HepG2 (cell line): ENCODE measurements around the gene IDH3G. TPM values are rescaled to one million over a fixed set of nuclear protein-coding genes. Genes with fewer than 3 reads are reported as not detected.

ENCODE experiments used
- ATAC-seq: fragments of 200-7000 bp; cut with Tn5 transposase; 3 replicates; pipeline ENCODE4 v1.9.1; 2020; ENCODE audit warnings: mild to moderate bottlenecking, moderate library complexity
- BruUV-seq: library from RNA; stranded (reverse); fragments of 400-500 nt; replicated peaks from 2 replicates; lab custom pipeline; 2021; lab: Mats Ljungman, UMichigan
- CTCF ChIA-PET: fragments of 300-600 bp; formaldehyde crosslinking; extraction: SDS; loops from one replicate; lab custom pipeline; 2021; ENCODE audit warnings: low total read pairs, inconsistent platforms, low intra/inter-chr PET ratio; lab: Yijun Ruan, JAX
- POLR2A ChIA-PET: fragments of 350-600 bp; sonication (Branson Sonifier 250); formaldehyde crosslinking; loops from one replicate; lab custom pipeline; 2020; ENCODE audit warnings: antibody characterized with exemption, inconsistent platforms; lab: Yijun Ruan, JAX
- DNase-seq: peaks from one replicate; pipeline ENCODE4 v3.0.0-alpha.2; 2015; ENCODE audit warnings: low spot score
- FAIRE-seq: peaks from 3 replicates; lab custom pipeline; 2011; peaks lifted over from hg19 to GRCh38; lab: Jason Lieb, UNC
- H2AFZ ChIP-seq: one replicate; pipeline ENCODE4 v1.6.1; 2011; ENCODE audit warnings: low read length, inconsistent platforms
- H3K27ac ChIP-seq: fragments of 300-600 bp; 3 replicates; pipeline ENCODE4 v1.8.0; 2011; ENCODE audit warnings: mixed run types, mild to moderate bottlenecking, mixed read lengths, low read length, inconsistent platforms; ENCODE audit not compliant: insufficient read depth; ENCODE audit errors: extremely low read length
- H3K27me3 ChIP-seq, 2 experiments: fragments of 200-600 bp in 1 of 2; 2 replicates in 1 of 2; 3 replicates in 1 of 2; pipeline versions ENCODE4 v1.6.0 to v1.8.0; 2011; ENCODE audit warnings: low read length in 2 of 2, mild to moderate bottlenecking in 2 of 2, moderate library complexity in 2 of 2, inconsistent platforms in 1 of 2; ENCODE audit not compliant: insufficient read depth in 2 of 2, control insufficient read depth in 1 of 2
- H3K36me3 ChIP-seq, 2 experiments: fragments of 200-600 bp in 1 of 2; replicated peaks in 1 of 2; 2 replicates in 1 of 2; 3 replicates in 1 of 2; pipeline versions ENCODE4 v1.5.1 to v1.8.0; 2011; ENCODE audit warnings: low read length in 2 of 2, inconsistent platforms in 1 of 2; ENCODE audit not compliant: insufficient read depth in 2 of 2, control insufficient read depth in 1 of 2
- H3K4me1 ChIP-seq: 2 replicates; pipeline ENCODE4 v1.5.1; 2012; ENCODE audit warnings: low read length, inconsistent platforms; ENCODE audit not compliant: insufficient read depth
- H3K4me2 ChIP-seq: 2 replicates; pipeline ENCODE4 v1.6.0; 2011; ENCODE audit warnings: low read depth, low read length, inconsistent platforms
- H3K4me3 ChIP-seq, 3 experiments: fragments of 200-600 bp in 1 of 3; sonication (generic), shearing (Covaris generic) in 1 of 3; replicated peaks in 1 of 3; 2 replicates each; pipeline ENCODE4 v1.5.1; 2011 to 2016; ENCODE audit warnings: low read length in 3 of 3, inconsistent platforms in 2 of 3, low read depth in 2 of 3, mild to moderate bottlenecking in 2 of 3, control low read depth in 1 of 3, mixed read lengths in 1 of 3; ENCODE audit not compliant: insufficient read depth in 1 of 3
- H3K79me2 ChIP-seq: one replicate; pipeline ENCODE4 v1.6.1; 2011; ENCODE audit warnings: low read length, inconsistent platforms; ENCODE audit not compliant: insufficient read depth
- H3K9ac ChIP-seq: 2 replicates; pipeline ENCODE4 v1.6.0; 2011; ENCODE audit warnings: mild to moderate bottlenecking, low read depth, low read length, inconsistent platforms; ENCODE audit not compliant: insufficient read depth
- H3K9me3 ChIP-seq: 2 replicates; pipeline ENCODE4 v1.5.1; 2012; ENCODE audit warnings: mild to moderate bottlenecking, low read length
- H4K20me1 ChIP-seq: 2 replicates; pipeline ENCODE4 v1.6.0; 2011; ENCODE audit warnings: inconsistent platforms, mild to moderate bottlenecking, low read length, moderate library complexity; ENCODE audit not compliant: insufficient read depth
- ARID2 ChIP-seq: sonication (generic); formaldehyde crosslinking; IDR thresholded peaks from 2 replicates; pipeline ENCODE4 v1.8.1; 2022; ENCODE audit warnings: mild to moderate bottlenecking, missing genetic modification reagents, borderline replicate concordance
- ARID3A ChIP-seq: IDR thresholded peaks from 2 replicates; pipeline ENCODE4 v1.6.1; 2012; ENCODE audit warnings: low read depth, low read length, improper control_type of control experiment
- HMG20B ChIP-seq: conservative IDR thresholded peaks from 2 replicates; pipeline ENCODE4 v1.6.1; 2016; ENCODE audit warnings: missing genetic modification reagents, missing compliant biosample characterization
- RAD21 ChIP-seq: fragments of 450-650 bp; formaldehyde crosslinking; IDR thresholded peaks from 2 replicates; pipeline ENCODE4 v1.5.0; 2020; ENCODE audit warnings: mild to moderate bottlenecking
- SMYD3 ChIP-seq: sonication (generic); formaldehyde crosslinking; IDR thresholded peaks from 2 replicates; pipeline ENCODE4 v1.8.1; 2023; ENCODE audit warnings: mild to moderate bottlenecking, missing genetic modification reagents
- STAT5B ChIP-seq: sonication (generic); formaldehyde crosslinking; IDR thresholded peaks from 2 replicates; pipeline ENCODE4 v1.4.0; 2020; ENCODE audit warnings: missing genetic modification reagents
- TEF ChIP-seq: sonication (generic); formaldehyde crosslinking; IDR thresholded peaks from 2 replicates; pipeline ENCODE4 v1.5.0; 2020; ENCODE audit warnings: missing genetic modification reagents
- UBTF ChIP-seq: sonication (generic); formaldehyde crosslinking; IDR thresholded peaks from 2 replicates; pipeline ENCODE4 v1.4.0; 2020; ENCODE audit warnings: mild to moderate bottlenecking, missing genetic modification reagents
- ZNF337 ChIP-seq: sonication (generic); formaldehyde crosslinking; IDR thresholded peaks from 2 replicates; pipeline ENCODE4 v1.5.1; 2020; ENCODE audit warnings: missing genetic modification reagents, low read depth, mild to moderate bottlenecking, borderline replicate concordance
- ZNF382 ChIP-seq: sonication (generic); formaldehyde crosslinking; IDR thresholded peaks from 2 replicates; pipeline ENCODE4 v1.5.0; 2020; ENCODE audit warnings: missing genetic modification reagents, mild to moderate bottlenecking, borderline replicate concordance
- ZNF549 ChIP-seq: sonication (generic); formaldehyde crosslinking; IDR thresholded peaks from 2 replicates; pipeline ENCODE4 v1.5.0; 2020; ENCODE audit warnings: missing genetic modification reagents
- ZNF562 ChIP-seq: sonication (generic); formaldehyde crosslinking; IDR thresholded peaks from 2 replicates; pipeline ENCODE4 v1.8.0; 2022; ENCODE audit warnings: missing genetic modification reagents, borderline replicate concordance
- ZNF576 ChIP-seq: sonication (generic); formaldehyde crosslinking; IDR thresholded peaks from 2 replicates; pipeline ENCODE4 v1.4.0; 2020; ENCODE audit warnings: mild to moderate bottlenecking, missing genetic modification reagents
- ZNF737 ChIP-seq: sonication (generic); formaldehyde crosslinking; IDR thresholded peaks from 2 replicates; pipeline ENCODE4 v1.5.0; 2020; ENCODE audit warnings: missing genetic modification reagents, mild to moderate bottlenecking, borderline replicate concordance
- WGBS: methylation state at CpG from one replicate; pipeline ENCODE4 v1.1.6; 2017; ENCODE audit warnings: low lambda C conversion rate; 5-methylcytosine and 5-hydroxymethylcytosine counted together
- in situ Hi-C: cut with HindIII; loops from 2 replicates; pipeline ENCODE4 v1.10.0; 2017; ENCODE audit warnings: low pct_unique_long_range_greater_than_20kb; ENCODE audit not compliant: extremely low pct_ligation_motif_present
- intact Hi-C: fragments of 100-400 bp; cut with micrococcal nuclease; formaldehyde crosslinking; loops from one replicate; pipeline ENCODE4 v1.10.0; 2022; ENCODE audit not compliant: unreplicated experiment
- polyA plus RNA-seq, 8 experiments: library from polyadenylated mRNA; depleted of rRNA in 3 of 8; stranded (reverse) in 7 of 8; unstranded in 1 of 8; fragments of >200 nt; fragmentation: Illumina TruSeq in 4 of 8; extraction: Trizol in 4 of 8; gene quantifications; 2 replicates each; pipeline versions ENCODE4 v1.2.1 to v1.2.3, GENCODE V29; 2011 to 2016; ENCODE audit warnings: low read depth in 4 of 8, missing spikeins in 1 of 8, mixed read lengths in 1 of 8; ENCODE audit not compliant: insufficient read depth in 1 of 8
- total RNA-seq, 5 experiments: library from RNA; depleted of rRNA; stranded (reverse); fragments of >200 nt; fragmentation: Illumina TruSeq; extraction: Trizol; gene quantifications; 2 replicates each; pipeline ENCODE4 v1.2.3, GENCODE V29; 2016; ENCODE audit warnings: low read depth in 1 of 5

IDH3G gene
- total and polyA plus RNA-seq, 2 of the 13 experiments (the other 11 are each of a cell fraction or from before 2014, with no cell fraction given): 18.7 to 35.5 TPM

GRCh38 chrX:153762626-153763173 is 31.5 kb downstream of the IDH3G start:
- CTCF ChIA-PET: interaction anchor here (1.7 kb wide), 1 partner anchor 191 kb away, joined by 6 read pairs; no protein-coding TSS in a partner anchor

More at GRCh38 chrX:153762626-153763173, 31.5 kb downstream of the IDH3G start:
- Histone ChIP-seq H3K79me2 (no peaks in the 10 kb centered on the region), H3K9ac (no peak overlapping the region), H3K4me2 (no peak overlapping the region), H3K36me3 (no peaks in the 10 kb centered on the region), H3K27me3 (no peaks in the 10 kb centered on the region), H3K9me3 (no peaks in the 10 kb centered on the region), H4K20me1 (no peaks in the 10 kb centered on the region), H2AFZ (no peak overlapping the region), H3K4me1 (peaks cover 37% of the 10 kb centered on the region), H3K4me3 (no peak overlapping the region), H3K27ac (no peak overlapping the region)
- FAIRE-seq (no peak), DNase-seq (no peak), ATAC-seq (no peak)
- TF ChIP-seq STAT5B (CRISPR knock-in tag): no peak
- TF ChIP-seq SMYD3: no peak
- TF ChIP-seq ZNF576 (CRISPR knock-in tag): no peak
- TF ChIP-seq ZNF549 (CRISPR knock-in tag): no peak
- no peak for TF ChIP-seq ZNF337 (CRISPR knock-in tag)
- TF ChIP-seq ARID2 (CRISPR knock-in tag): no peak
- TF ChIP-seq ARID3A: no peak
- TF ChIP-seq HMG20B (CRISPR knock-in tag): no peak
- no peak for TF ChIP-seq ZNF382 (CRISPR knock-in tag)
- no peak for TF ChIP-seq ZNF562 (CRISPR knock-in tag)
- TF ChIP-seq TEF (CRISPR knock-in tag): no peak
- TF ChIP-seq UBTF (CRISPR knock-in tag): no peak
- TF ChIP-seq RAD21: no peak
- no peak for TF ChIP-seq ZNF737 (CRISPR knock-in tag)
- in situ Hi-C loops (no loop called here), intact Hi-C loops (loop anchor here (10.0 kb wide), 1 partner anchor 182 kb away; the partner anchor contains the start of gene RENBP)
- POLR2A ChIA-PET: interaction anchor here (1.1 to 2.9 kb wide), 4 partner anchors 32 to 165 kb away, joined by 3 to 15 read pairs (median 5); partner anchors contain the start of gene SLC6A8
- 100% methylated on average over 1 of the region's 14 CpGs for WGBS
- no TSS peak for BruUV-seq
